HG03558 (cell line): Measurements from ENCODE around the gene GZMH.
"Not testable (repeated sequence)": the region's sequence is repeated elsewhere in the genome, so short reads cannot be mapped to it uniquely, and the experiment has no call there.

Experiments
- ATAC-seq: cut with Tn5 transposase; IDR thresholded peaks from one replicate; pipeline ENCODE4 v1.9.1; 2021; ENCODE audit warnings: moderate number of reproducible peaks; ENCODE audit not compliant: unreplicated experiment; ENCODE audit errors: extremely low read depth

Gene GZMH, protein sequence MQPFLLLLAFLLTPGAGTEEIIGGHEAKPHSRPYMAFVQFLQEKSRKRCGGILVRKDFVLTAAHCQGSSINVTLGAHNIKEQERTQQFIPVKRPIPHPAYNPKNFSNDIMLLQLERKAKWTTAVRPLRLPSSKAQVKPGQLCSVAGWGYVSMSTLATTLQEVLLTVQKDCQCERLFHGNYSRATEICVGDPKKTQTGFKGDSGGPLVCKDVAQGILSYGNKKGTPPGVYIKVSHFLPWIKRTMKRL

DNA sequence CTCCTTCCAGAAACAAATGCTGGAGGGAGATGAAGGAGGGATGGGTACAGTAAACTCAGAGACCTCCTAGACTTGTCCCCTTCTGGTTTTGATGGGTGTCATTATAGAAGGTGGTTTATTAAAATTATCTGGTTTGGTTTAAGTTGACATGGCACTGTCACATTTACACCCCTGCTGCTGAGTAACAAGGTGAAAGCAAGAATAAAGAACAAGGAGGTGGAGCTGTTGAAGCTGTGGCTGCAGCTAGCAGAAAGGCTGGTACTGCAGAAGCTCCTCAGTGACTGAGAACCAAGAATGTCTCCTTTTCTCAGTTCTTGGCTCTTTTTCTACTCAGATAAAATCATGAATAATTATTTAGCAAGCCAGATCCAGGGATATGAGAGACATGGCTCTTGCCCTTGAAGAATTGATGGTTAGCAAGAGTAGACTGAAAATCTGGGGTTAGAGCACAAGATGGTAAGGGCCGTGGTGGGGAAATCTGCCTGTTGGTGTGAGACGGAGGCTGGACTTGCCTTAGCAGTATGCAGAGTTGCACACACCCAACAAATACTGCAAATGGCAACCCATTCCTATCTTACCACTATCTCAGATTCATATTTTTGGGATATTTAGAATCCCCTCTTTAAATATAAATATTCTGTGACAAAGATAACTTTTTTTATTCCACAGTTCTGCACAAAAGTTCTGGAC is at the start of gene GZMH:
GZMH (minus strand) TSS at position 31 of the 690 bp plus-strand sequence. CDS start 72 bp downstream, outside the sequence.
- ATAC-seq, result no peak

DNA sequence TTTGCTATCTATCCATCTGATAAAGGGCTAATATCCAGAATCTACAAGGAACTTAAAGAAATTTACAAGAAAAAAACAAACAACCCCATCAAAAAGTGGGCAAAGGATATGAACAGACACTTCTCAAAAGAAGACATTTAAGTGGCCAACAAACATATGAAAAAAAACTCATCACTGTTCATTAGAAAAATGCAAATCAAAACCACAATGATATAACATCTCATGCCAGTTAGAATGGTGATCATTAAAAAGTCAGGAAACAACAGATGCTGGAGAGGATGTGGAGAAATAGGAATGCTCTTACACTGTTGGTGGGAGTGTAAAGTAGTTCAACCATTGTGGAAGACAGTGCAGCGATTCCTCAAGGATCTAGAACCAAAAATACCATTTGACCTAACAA is 38.9 kb upstream of the GZMH start:
- ATAC-seq, result not testable (repeated sequence)

DNA sequence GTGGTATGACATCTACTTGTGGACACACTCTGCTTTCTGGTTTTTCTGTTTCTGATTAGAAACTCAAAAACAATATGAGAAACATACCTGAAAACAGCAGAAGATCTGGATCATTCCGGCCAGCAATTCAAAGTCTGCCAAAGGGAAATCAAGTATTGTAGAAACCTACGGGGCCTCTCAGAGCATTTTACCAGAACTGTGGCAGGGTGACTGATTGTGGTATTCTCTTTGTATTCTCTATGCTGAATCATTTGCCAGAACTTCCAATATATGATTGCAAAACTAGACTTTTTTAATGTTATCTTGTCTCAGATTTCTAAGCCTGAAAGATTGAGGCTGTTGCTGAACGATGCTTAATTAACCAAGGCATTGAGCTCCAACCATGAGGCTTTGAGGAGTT is 30.4 kb upstream of the GZMH start:
- ATAC-seq, result no peak

DNA sequence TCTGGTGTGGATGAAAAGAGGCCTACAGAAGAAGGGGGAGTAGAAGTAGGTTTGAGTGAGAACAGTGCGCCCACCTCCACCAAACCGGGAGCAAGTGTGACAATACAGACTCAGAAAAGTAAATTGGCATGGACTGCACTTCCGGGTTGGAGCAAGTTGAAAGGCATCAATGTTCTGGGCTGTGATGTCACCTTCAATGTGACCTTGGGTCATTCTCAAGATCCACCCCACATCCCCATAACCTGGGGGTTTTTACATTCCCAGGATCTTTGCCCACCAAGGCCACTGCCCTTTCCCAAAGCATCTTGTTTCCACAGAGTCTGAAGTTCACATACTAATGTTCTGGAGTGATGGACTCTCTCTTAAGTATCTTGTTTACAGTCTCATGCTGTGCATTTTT is 29.8 kb upstream of the GZMH start:
- no peak for ATAC-seq

DNA sequence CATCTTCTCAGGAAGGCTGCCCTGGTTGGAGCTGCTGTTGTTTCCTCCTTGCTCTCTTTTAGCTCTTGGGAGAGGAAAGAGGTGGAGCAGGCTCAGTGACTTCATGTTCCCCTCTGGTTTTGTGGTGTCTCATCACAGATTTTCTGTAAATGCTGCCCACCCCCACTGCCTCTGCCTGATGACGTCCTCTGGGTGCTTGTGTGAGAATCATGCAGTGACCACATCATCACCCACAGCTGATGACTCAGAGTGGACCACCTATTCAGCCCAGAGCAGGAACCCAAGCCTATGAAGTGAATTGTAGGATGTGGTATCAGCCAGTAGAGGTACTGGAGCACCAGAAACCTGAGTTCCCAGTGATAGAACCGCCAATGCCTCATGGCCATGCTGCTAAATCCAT is 24.7 kb upstream of the GZMH start, which contains the start of gene GZMB:
GZMB (minus strand) TSS at position 33 of the 400 bp plus-strand sequence; CDS start at position 3, 30 bp downstream.
- ATAC-seq, result no peak

DNA sequence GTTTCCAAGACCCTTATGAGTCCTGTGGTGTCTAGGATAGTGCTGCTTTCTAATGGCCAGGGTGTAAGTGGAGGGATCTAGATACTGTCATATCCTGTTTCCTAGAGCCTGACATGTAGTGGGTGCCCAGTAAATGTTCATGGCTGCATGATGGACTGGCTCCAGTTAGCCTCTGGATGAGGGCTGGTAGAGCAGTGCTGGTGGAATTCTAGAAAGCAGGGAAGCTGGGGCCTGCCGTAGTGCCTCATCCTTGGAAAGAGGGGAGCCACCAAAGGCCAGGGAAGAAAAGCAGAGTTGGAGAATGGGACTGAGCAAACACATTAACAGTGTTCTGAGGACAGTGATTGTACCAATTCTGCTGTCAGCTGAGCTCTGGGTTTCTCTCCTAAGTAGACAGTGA is 23.9 kb upstream of the GZMH start:
- ATAC-seq, result no peak

DNA sequence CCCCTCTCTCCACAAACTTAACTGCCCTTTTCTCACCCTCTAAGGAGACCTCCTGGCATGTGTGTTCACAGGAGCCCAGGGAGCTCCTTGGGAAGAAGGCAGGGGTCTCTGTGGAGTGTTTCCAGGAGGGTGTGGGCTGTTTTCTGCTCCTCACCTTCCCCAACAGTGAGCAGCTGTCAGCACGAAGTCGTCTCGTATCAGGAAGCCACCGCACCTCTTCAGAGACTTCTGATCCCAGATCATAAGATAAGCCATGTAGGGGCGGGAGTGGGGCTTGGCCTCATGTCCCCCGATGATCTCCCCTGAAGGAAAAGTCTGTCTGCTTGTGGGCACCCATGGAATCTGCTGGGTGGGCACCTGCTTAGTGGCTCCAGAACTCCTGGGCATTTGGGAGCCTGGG is 23.3 kb upstream of the GZMH start:
- ATAC-seq, result no peak

DNA sequence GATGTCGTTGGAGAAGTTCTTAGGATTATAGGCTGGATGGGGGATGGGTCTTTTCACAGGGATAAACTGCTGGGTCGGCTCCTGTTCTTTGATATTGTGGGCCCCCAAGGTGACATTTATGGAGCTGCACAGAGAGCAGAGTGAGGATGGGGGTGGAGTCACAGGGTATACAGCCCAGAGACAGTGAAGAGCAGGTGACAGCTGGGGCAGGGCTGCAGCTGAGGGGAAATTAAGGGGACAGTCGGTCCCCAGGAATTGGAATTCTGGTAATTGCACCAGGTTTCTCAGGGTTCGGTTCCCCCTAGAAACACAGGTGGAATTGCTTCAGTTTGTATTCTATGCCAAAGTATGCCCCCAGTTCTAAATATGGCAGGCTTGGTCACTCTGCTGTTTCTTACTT is 22.9 kb upstream of the GZMH start:
- ATAC-seq, result no peak

DNA sequence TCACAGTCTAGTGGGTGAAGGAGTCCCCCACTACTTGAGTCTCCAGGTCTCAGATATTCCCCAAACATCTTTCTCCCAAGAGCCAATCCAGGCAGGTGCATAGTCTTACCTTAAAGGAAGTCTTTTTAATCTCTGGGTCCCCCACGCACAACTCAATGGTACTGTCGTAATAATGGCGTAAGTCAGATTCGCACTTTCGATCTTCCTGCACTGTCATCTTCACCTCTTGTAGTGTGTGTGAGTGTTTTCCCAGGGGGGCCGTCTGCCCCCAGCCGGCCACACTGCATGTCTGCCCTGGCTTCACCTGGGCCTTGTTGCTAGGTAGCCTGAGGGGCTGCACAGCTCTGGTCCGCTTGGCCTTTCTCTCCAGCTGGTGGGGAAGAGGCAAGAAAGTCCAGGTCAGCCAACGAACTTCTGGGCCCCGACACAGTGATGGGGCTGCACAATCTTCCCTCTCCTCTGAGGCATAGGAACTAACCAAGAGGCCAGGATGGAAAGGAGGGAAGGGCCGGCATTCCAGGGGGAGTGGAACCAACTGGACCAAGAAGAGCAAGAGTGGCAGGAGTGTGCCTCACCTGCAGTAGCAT is 22.4 kb upstream of the GZMH start:
- ATAC-seq, result no peak

DNA sequence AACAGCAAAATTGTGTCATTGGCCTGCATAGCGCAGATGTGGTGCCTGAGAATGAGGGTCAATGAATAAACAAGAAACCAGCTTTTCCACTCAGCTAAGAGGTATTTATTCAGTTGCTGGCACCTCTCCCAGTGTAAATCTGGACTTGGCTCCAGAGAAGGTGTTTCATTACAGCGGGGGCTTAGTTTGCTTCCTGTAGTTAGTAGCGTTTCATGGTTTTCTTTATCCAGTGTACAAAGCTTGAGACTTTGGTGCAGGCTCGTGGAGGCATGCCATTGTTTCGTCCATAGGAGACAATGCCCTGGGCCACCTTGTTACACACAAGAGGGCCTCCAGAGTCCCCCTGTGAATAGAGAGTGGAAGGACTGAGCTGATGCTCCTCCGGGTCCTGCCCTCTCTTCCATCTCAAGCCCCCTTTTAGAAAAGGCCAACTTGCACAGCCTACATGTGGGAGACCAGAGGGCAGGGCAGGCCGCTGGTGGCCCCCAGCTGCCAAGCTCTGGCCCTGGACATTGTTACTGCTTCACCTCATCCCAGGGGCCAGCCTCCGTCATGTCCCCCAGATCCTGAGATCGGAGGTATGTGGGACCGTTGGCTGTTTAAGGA is 21.5 kb upstream of the GZMH start:
- ATAC-seq, result no peak

DNA sequence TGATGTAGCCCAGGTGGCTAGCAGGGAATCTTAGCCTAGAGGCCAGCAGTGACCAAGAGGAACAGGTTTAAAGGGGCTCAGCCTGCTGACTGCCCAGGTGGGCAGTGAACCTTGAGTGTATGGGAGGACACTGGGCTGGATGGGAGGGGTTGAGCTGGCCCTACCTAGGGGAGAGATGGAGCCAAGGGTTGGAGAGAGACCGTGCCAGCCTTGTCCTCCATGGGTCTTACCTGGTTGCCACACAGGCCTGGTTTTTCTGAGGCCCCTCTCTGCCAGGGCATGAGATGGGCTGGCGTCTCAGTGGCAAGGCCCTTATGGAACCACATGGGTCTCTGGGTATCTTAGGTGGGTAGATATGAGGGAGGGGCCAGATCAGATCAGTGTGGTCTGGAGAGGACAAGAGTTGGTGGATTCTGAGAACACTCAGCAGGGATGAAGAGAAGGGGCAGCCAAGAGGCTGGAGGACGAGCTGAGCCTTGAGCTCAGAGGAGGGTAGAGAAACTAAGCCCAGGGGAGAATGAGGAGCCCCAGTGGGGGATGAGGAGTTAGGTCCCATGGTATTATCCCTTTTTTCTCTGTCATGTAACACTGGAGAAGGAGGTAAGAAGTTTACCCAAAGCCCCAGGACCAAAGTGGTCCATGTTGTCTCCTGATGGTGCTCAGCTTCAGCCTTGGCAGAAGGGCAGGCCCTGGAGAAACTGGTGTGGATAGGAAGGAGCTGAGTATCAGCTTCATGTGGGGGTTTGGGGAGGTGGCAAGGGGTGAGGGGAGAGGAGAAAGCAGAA is 20.8 kb upstream of the GZMH start:
- ATAC-seq, result no peak

DNA sequence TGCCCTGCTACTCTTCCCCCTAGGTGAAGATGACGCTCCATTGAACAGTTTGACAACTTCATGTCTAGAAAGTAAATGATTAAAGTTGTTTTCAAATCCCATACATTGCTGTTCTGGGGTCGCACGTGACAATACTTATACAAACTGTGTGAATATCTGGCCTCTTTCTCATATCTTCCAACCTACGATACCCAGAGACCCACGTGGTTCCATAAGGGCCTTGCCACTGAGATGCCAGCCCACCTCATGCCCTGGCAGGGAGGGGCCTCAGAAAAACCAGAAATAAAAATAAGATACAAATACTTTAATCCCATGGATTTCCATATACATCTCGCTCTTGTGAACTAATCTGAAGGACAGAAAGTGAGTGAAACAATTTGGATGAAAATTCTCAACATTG is 20.0 kb upstream of the GZMH start:
- ATAC-seq, result no peak

DNA sequence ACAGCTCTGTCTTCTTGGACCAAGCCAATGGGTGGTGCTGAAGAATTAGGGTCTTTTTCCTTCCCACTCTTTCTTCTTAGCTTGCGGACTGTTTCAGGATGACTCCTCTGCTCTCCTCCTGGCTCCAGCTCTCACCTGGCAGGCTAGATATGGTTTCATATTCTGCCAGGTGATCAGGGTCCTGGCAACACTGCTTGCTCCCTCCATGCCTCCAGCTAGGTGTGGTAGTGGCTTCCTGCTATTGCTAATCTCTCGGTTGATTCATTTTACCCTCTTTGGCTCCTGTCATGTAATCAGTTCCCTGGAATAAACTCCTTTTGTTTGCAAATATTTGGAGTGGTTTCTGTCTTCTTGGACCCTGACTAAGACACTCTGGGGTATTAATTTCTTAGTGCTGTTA is 4.3 kb upstream of the GZMH start:
- ATAC-seq, result no peak

DNA sequence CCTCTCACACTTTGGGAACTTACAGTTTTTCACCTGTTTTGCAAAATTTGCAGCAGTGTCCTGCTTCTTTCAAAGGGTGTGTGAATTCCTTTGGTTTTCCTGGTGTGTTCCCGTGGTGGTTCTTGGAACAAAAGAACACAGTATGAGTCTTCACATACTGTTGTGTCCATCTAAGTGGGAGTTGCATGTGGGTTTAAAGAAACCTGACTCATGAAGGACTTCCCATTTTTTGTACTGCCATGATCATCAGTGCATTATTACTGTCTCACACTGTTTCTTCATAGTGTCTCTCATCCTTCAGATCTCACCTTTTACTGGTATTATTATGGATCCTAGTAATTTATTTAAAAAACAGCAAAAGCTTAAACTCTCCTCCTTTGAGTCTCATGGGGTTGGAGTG is 3.8 kb upstream of the GZMH start:
- no peak for ATAC-seq

DNA sequence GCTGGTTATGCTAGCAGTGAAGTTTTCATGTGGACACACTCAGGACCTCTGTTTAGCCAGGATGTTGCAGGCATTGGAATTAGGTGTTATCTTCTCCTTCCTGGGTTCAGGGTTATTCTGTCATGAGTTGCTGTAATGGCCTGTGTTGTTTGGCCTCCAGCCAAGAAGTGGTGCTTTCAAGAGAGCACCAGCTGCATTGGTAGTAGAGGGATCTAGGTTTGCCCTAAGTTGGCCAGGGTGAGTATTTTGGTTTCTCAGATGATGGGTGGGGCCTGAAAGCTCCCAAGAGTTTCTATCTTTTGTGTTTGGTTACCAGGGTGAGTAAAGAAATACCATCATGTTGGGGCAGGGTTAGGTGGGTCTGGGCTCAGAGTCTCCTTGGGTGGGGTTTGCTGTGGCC is 2.7 kb upstream of the GZMH start:
- ATAC-seq, result no peak

DNA sequence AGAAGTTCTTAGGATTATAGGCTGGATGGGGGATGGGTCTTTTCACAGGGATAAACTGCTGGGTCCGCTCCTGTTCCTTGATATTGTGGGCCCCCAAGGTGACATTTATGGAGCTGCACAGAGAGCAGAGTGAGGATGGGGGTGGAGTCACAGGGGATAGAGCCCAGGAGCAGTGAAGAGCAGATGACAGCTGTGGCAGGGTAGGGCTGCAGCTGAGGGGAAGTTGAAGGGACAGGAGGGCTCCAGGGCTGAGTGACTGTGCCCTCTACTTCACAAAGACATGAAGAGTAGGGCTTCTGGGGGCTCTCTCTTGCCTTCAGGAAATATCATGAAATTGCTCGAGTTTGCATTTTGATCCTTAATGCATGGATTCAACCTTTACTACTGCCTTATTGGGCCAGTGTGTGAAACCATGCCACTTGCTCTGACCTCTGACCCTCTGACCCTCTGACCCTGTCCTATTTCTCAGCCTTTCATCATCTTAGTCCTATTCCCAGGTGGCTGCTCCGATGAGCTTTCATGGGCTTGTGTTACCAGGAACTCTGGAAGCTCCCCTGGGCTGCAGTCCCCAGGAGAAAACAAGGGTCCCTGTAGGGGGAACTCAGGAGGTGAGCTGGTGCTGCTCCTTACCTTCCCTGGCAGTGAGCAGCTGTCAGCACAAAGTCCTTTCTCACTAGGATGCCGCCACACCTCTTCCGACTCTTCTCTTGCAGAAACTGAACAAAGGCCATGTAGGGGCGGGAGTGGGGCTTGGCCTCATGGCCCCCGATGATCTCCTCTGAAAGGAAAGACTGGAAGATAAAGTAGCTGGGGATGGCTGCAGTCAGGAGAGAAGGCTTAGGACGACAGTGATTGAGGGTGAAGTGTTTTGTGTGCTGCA is 1.6 kb downstream of the GZMH start:
- ATAC-seq, result no peak

DNA sequence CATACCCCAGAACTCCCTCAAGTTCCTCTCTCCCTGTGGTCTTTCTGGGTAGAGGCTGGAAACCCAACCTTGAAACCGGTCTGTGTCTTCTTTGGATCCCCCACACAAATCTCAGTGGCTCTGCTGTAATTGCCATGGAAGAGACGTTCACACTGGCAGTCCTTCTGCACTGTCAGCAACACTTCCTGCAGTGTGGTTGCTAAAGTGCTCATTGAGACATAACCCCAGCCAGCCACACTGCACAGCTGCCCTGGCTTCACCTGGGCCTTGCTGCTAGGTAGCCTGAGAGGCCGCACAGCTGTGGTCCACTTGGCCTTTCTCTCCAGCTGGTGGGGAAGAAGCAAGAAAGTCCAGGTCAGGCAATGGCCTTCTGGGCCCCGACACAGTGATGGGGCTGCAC is 2.4 kb downstream of the GZMH start:
- no peak for ATAC-seq

DNA sequence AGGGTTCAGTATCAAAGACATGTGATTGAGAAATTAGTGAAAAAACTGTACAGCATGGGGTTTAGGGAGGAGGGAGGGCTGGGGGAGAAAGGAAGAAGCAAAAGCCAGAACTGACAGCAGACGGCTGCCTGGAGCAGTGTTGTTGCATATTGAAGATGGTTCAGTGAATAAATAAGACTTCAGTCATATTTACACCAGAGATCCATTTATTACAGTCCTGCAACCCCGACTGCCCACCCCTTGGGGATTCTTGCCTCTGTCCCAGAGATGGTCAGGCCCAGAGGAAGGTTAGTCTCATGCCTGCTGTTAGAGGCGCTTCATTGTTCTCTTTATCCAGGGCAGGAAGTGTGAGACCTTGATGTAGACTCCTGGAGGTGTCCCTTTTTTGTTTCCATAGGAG is 3.2 kb downstream of the GZMH start:
- ATAC-seq, result no peak

DNA sequence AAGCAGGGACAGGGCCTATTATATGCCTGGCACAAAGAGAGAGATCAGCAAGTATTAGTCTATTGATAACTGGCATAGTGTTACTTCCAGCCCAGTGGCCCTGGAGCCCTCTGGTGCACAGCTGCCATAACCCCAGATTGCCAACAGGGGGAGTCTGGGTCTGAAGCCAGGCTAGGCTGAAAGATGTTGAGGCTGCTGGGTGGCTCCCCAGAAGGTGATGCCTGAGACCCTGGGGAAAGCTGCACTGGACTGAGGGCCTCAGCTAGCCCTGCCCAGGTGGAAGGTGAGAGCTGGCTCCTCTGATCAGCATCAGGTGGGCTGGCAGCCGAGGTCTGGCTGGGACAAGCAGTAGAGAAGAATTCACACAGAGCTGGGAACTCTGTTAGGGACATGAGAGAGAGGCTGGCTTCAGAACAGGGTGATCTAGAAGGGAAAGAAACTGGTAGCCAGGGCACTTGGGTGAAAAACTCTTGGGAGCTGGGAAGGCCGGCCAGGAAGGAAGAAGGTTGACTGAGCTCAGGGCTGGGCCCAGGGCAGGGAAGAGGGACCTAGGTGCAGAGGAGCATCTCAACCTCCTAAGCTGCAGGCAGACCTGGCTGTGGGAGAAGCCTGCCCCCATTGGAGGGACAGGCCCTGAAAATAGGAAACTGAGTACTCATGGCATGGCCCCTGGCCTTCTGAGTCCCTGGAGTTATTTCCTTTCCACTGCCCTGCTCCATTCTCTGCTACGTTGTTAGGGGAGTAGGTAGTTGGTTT is 3.9 kb downstream of the GZMH start:
- peak; percentile 66 for ATAC-seq
